Measurements from ENCODE around the gene EGFL8. TPM values are rescaled to one million over a fixed set of nuclear protein-coding genes. Genes with fewer than 3 reads are reported as not detected.
"Not testable (repeated sequence)": the region's sequence is repeated elsewhere in the genome, so short reads cannot be mapped to it uniquely, and the experiment has no call there.

The EGFL8 gene
- total and polyA plus RNA-seq, 12 donors = 6.7 to 32.8 (median 8.4) TPM

- TF ChIP-seq CTCF (IDR thresholded peaks at IDR 0.05) = no peak
- Histone ChIP-seq H3K9me3 (no peaks in the 10 kb centered on the region), H3K4me3 (no peak overlapping the region), H3K27me3 (no peaks in the 10 kb centered on the region), H3K4me1 (peaks cover 16 to 91% (median 60%) of the 10 kb centered on the region in 9 donors), H3K27ac (peak overlapping the region; percentile 22 to 99 (median 66)), H3K36me3 (peaks cover 0 to 72% (median 25%) of the 10 kb centered on the region in 9 donors)
- DNase-seq (no peak), ATAC-seq (no peak)
- intact Hi-C loops (cut with DNase I) = no loop called here
- WGBS, 2 donors = 77 to 90% methylated on average over 3 of the region's 3 CpGs
Observed at GRCh38 chr6:32183030-32183429, 18.6 kb downstream of the EGFL8 start.

- no peak overlapping the region for H3K4me3 ChIP-seq
- intact Hi-C loops (cut with DNase I) = no loop called here
- peaks cover 18 to 97% (median 65%) of the 10 kb centered on the region in 9 donors for H3K4me1 ChIP-seq
Observed at GRCh38 chr6:32183483-32184083, 19.2 kb downstream of the EGFL8 start.

GRCh38 chr6:32184084-32184640 is 19.8 kb downstream of the EGFL8 start, which contains the start of gene AGER:
Gene AGER, minus strand, starts transcription at chr6:32184253. Its CDS starts 31 bp downstream, at chr6:32184222.
- Histone ChIP-seq H3K4me3 (no peak within 1 kb of the TSS), H3K36me3 (peaks cover 0 to 76% (median 26%) of the 10 kb centered on the region in 9 donors), H3K9me3 (no peaks in the 10 kb centered on the region), H3K27ac (peak within 1 kb of the TSS; percentile 22 to 99 (median 75)), H3K27me3 (no peaks in the 10 kb centered on the region), H3K4me1 (peaks cover 20 to 97% (median 64%) of the 10 kb centered on the region in 9 donors)
- 71 to 72% methylated on average over 6 of the region's 6 CpGs for WGBS, 2 donors
- intact Hi-C loops (cut with DNase I) = no loop called here
- DNase-seq (no peak), ATAC-seq (no peak)
- no peak for TF ChIP-seq CTCF (IDR thresholded peaks at IDR 0.05)

More at GRCh38 chr6:32183483-32184083, 19.2 kb downstream of the EGFL8 start:
- Histone ChIP-seq H3K9me3 (no peaks in the 10 kb centered on the region), H3K27ac (peak overlapping the region; percentile 22 to 99 (median 66)), H3K27me3 (no peaks in the 10 kb centered on the region), H3K36me3 (peaks cover 0 to 76% (median 26%) of the 10 kb centered on the region in 9 donors)
- no peak for TF ChIP-seq CTCF (IDR thresholded peaks at IDR 0.05)
- ATAC-seq = peak in 1 of 8 donors; percentile 18
- WGBS, 2 donors = 64 to 71% methylated on average over 15 of the region's 15 CpGs
- DNase-seq = peak in 1 of 2 donors; percentile 60

GRCh38 chr6:32185681-32186131 is 21.3 kb downstream of the EGFL8 start:
- 16 to 18% methylated on average over 11 of the region's 11 CpGs for WGBS, 2 donors
- intact Hi-C loops (cut with DNase I); H3K27me3 ChIP-seq; H3K4me3 ChIP-seq; H3K9me3 ChIP-seq: not testable (repeated sequence)
- peak; percentile 81 to 89 for DNase-seq
- Histone ChIP-seq H3K36me3 (peaks cover 0 to 64% (median 21%) of the 10 kb centered on the region in 9 donors), H3K4me1 (peaks cover 16 to 86% (median 58%) of the 10 kb centered on the region in 9 donors), H3K27ac (peak overlapping the region; percentile 60 to 99 (median 76))
- peak; percentile 45 to 76 (median 56) for ATAC-seq

- DNase-seq; H3K9me3 ChIP-seq; ATAC-seq; H3K4me3 ChIP-seq; H3K27me3 ChIP-seq; intact Hi-C loops (cut with DNase I): not testable (repeated sequence)
- Histone ChIP-seq H3K36me3 (peaks cover 0 to 58% (median 21%) of the 10 kb centered on the region in 9 donors), H3K27ac (peak overlapping the region; percentile 60 to 99 (median 76)), H3K4me1 (peaks cover 19 to 86% (median 63%) of the 10 kb centered on the region in 9 donors)
- 60 to 64% methylated on average over 10 of the region's 10 CpGs for WGBS, 2 donors
Observed at GRCh38 chr6:32186151-32186840, 21.9 kb downstream of the EGFL8 start.

Data from heart right ventricle (tissue), 16 donors.